ENCODE data around the gene ICAM4.
"Not testable (repeated sequence)": the region's sequence is repeated elsewhere in the genome, so short reads cannot be mapped to it uniquely, and the experiment has no call there.

The ICAM4 gene

DNA sequence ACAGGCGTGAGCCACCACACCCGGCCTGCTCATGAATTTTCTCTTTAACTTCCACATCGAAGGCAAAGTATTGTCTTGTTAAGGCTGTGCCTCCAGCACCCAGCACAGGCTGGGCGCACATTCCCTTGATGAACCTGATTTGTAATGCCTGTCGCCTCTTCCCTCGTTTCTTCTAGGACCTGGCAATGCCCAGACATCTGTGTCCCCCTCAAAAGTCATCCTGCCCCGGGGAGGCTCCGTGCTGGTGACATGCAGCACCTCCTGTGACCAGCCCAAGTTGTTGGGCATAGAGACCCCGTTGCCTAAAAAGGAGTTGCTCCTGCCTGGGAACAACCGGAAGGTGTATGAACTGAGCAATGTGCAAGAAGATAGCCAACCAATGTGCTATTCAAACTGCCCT is 12.2 kb upstream of the ICAM4 start:
- H3K27me3 ChIP-seq (ENCODE audit: insufficient read depth, poor library complexity, severe bottlenecking), result peaks cover 11% of the 10 kb centered on the region
- no peak overlapping the region for H3K4me3 ChIP-seq (ENCODE audit: severe bottlenecking)
- H3K36me3 ChIP-seq (ENCODE audit: low read depth), result no peaks in the 10 kb centered on the region
- H3K9me3 ChIP-seq (ENCODE audit: severe bottlenecking), result no peaks in the 10 kb centered on the region
- ATAC-seq (ENCODE audit: low read depth), result no peak
- no peak overlapping the region for H3K27ac ChIP-seq (ENCODE audit: poor library complexity, severe bottlenecking)
- no peak for DNase-seq (ENCODE audit: low spot score)
- H3K4me1 ChIP-seq (ENCODE audit: insufficient read depth, poor library complexity, severe bottlenecking), result no peaks in the 10 kb centered on the region
- TF ChIP-seq, protein P1, sequence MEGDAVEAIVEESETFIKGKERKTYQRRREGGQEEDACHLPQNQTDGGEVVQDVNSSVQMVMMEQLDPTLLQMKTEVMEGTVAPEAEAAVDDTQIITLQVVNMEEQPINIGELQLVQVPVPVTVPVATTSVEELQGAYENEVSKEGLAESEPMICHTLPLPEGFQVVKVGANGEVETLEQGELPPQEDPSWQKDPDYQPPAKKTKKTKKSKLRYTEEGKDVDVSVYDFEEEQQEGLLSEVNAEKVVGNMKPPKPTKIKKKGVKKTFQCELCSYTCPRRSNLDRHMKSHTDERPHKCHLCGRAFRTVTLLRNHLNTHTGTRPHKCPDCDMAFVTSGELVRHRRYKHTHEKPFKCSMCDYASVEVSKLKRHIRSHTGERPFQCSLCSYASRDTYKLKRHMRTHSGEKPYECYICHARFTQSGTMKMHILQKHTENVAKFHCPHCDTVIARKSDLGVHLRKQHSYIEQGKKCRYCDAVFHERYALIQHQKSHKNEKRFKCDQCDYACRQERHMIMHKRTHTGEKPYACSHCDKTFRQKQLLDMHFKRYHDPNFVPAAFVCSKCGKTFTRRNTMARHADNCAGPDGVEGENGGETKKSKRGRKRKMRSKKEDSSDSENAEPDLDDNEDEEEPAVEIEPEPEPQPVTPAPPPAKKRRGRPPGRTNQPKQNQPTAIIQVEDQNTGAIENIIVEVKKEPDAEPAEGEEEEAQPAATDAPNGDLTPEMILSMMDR (IDR thresholded peaks at IDR 0.05; ENCODE audit: poor library complexity, severe bottlenecking), result no peak

DNA sequence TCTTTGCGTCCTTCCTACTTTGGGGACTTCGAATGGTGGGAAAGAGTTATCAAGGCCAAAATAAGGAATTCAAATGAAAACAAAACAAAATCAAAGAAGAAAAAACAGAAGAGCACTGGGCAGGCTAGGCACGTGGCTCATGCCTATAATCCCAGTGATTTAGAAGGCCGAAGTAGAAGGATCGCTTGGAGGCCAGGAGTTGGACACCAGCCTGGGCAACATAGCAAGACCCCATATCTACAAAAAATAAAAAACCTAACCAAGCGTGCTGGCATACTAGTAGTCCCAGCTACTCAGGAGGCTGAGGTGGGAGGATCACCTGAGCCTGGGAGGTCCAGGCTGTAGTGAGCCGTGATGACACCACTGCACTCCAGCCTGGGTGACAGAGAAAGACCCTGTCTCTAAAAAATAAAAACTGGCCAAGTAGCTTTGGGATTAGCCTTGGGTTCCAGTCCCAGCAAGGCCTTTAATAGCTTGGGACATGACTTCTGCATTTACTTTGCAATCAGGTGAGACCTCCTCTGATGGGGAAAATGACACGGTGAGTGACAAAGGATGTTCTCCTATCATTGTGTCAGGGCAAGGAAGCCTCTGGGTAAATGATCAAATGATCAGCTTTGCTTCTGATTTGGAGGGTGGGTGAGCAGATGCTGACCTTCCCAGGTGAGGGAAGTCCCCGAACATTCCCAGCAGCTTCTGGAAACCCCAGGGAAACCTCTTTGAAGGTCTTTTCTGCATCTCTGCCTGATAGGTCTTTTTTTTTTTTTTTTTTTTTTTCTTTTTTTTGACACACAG is 8.8 kb upstream of the ICAM4 start:
- TF ChIP-seq, protein P1 (IDR thresholded peaks at IDR 0.05; ENCODE audit: poor library complexity, severe bottlenecking), result no peak
- Histone ChIP-seq H3K27ac (ENCODE audit: poor library complexity, severe bottlenecking) (no peak overlapping the region), H3K9me3 (ENCODE audit: severe bottlenecking) (no peaks in the 10 kb centered on the region), H3K4me3 (ENCODE audit: severe bottlenecking) (no peak overlapping the region), H3K4me1 (ENCODE audit: insufficient read depth, poor library complexity, severe bottlenecking) (peaks cover 2% of the 10 kb centered on the region), H3K27me3 (ENCODE audit: insufficient read depth, poor library complexity, severe bottlenecking) (no peaks in the 10 kb centered on the region), H3K36me3 (ENCODE audit: low read depth) (no peaks in the 10 kb centered on the region)
- DNase-seq (ENCODE audit: low spot score) (no peak), ATAC-seq (ENCODE audit: low read depth) (no peak)

DNA sequence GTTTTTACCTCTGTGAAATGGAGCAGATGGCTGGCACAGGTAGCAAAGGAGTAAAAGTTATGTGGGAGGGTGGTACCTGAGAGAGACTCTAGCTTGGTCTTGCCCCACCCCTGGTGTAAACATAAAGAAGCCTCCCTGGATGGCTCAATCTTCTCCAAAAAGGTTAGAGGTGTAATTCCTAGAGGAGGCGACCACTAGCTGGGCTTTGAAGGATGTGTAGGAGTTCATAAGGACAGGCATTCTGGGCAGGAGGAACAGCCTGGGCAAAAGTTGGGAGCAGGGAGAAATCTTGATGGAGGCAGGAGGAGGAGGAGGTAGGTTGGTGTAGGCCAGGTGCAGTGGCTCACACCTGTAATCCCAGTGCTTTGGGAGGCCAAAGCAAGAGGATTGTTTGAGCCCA is 7.8 kb upstream of the ICAM4 start:
- Histone ChIP-seq H3K4me3 (ENCODE audit: severe bottlenecking) (no peak overlapping the region), H3K27ac (ENCODE audit: poor library complexity, severe bottlenecking) (no peak overlapping the region), H3K27me3 (ENCODE audit: insufficient read depth, poor library complexity, severe bottlenecking) (no peaks in the 10 kb centered on the region), H3K9me3 (ENCODE audit: severe bottlenecking) (no peaks in the 10 kb centered on the region), H3K36me3 (ENCODE audit: low read depth) (no peaks in the 10 kb centered on the region), H3K4me1 (ENCODE audit: insufficient read depth, poor library complexity, severe bottlenecking) (peaks cover 9% of the 10 kb centered on the region)
- no peak for ATAC-seq (ENCODE audit: low read depth)
- DNase-seq (ENCODE audit: low spot score), result no peak
- TF ChIP-seq, protein P1 (IDR thresholded peaks at IDR 0.05; ENCODE audit: poor library complexity, severe bottlenecking), result no peak

DNA sequence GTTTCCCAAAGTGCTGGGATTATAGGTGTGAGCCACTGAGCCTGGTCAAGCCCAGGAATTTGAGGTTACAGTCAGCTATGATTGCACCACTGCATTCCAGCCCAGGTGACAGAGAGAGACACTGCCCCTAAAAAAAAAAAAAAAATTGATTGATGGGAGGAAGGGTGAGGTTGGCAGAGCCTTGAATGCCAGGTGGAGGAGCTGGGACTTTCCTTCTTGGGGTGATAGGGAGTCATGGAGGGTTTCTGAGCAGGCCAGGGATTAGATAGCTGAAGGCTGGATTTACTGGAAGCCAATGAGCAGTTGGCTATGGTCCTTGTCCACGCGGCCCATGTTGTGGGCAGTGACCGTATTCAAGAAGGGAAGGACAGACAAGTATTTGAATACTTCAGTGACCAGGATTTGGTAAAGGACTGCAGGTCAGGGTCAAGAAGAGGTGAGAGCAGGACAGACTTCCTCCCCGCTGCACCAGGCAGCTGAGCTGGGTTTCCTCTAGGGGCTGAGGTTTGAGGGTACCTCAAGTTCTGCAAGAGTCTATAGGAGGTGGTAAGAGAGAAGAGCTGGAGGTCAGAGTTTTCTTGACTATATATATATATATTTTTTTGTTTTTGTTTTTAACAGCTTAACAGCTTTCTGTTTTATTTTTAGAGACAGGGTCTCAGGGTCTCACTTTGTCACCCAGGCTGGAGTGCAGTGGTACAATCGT is 6.9 kb upstream of the ICAM4 start:
- Histone ChIP-seq H3K36me3 (ENCODE audit: low read depth) (no peaks in the 10 kb centered on the region), H3K4me1 (ENCODE audit: insufficient read depth, poor library complexity, severe bottlenecking) (peaks cover 9% of the 10 kb centered on the region), H3K27me3 (ENCODE audit: insufficient read depth, poor library complexity, severe bottlenecking) (no peaks in the 10 kb centered on the region), H3K9me3 (ENCODE audit: severe bottlenecking) (no peaks in the 10 kb centered on the region), H3K27ac (ENCODE audit: poor library complexity, severe bottlenecking) (no peak overlapping the region), H3K4me3 (ENCODE audit: severe bottlenecking) (no peak overlapping the region)
- no peak for DNase-seq (ENCODE audit: low spot score)
- TF ChIP-seq, protein P1 (IDR thresholded peaks at IDR 0.05; ENCODE audit: poor library complexity, severe bottlenecking), result no peak
- ATAC-seq (ENCODE audit: low read depth), result no peak

GRCh38 chr19:10282043-10282442 is 4.7 kb upstream of the ICAM4 start:
- not testable (repeated sequence) for ATAC-seq (ENCODE audit: low read depth); H3K9me3 ChIP-seq (ENCODE audit: severe bottlenecking); H3K4me3 ChIP-seq (ENCODE audit: severe bottlenecking); DNase-seq (ENCODE audit: low spot score); H3K27me3 ChIP-seq (ENCODE audit: insufficient read depth, poor library complexity, severe bottlenecking); H3K27ac ChIP-seq (ENCODE audit: poor library complexity, severe bottlenecking); H3K36me3 ChIP-seq (ENCODE audit: low read depth)
- H3K4me1 ChIP-seq (ENCODE audit: insufficient read depth, poor library complexity, severe bottlenecking), result peaks cover 20% of the 10 kb centered on the region

Data from RWPE2 (cell line).